Retinal pigment epithelial cell (primary cell): ENCODE measurements around the gene ATP5PB.

Experiments used
- DNase-seq: peaks from one replicate; pipeline ENCODE4 v3.0.0-alpha.2; 2010; ENCODE audit warnings: low read depth
- H3K4me3 ChIP-seq: 2 replicates; pipeline ENCODE4 v1.5.1; 2011; ENCODE audit warnings: mild to moderate bottlenecking, low read length, control low read depth, moderate library complexity
- CTCF ChIP-seq: conservative IDR thresholded peaks from 2 replicates; pipeline ENCODE4 v1.5.1; 2011; ENCODE audit warnings: low read depth, low read length, control low read depth, inconsistent platforms

The ATP5PB gene

DNA sequence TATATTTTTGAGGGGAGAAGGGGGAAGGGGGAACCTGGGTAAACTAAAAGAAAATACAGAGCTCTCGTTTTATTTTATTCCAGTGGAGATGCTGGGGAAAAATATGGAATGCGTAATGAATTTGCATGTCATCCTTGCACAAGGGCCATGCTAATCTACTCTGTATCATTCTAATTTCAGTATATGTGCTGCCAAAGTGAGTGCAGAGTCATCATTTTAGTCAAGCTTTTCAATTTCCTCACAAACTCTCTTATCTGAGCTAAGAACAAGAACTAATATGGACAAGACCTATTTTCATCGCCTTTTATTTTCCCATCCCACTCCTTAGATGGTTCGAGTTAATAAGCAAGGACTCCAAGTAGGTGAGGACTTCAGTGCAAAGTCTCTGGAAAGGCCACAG is 41.0 kb downstream of the ATP5PB start:
- H3K4me3 ChIP-seq: no peak overlapping the region
- TF ChIP-seq CTCF: no peak
- DNase-seq: no peak

DNA sequence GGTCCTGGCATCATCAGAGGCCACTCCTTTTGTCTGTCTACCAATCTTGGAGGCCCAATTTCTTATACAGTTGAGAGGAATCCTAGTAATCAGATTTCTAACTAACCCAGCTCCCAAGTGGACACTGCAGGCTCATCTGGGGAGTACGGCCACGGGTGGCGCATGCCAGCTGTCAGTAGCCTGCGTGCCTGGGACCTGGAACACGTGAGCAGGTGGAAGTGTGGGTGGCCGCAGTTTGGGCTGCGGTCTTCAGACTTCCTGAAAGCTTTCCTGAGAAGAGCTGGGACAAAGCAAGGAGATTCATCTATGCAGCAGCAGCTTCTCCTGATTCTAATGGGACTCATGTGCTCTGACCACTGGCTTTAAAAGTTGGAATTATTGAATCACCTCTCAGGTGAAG is 41.8 kb downstream of the ATP5PB start:
- H3K4me3 ChIP-seq: no peak overlapping the region
- TF ChIP-seq CTCF: no peak
- no peak for DNase-seq

GRCh38 chr1:111496398-111496797 is 47.1 kb downstream of the ATP5PB start:
- TF ChIP-seq CTCF: no peak
- DNase-seq: no peak
- H3K4me3 ChIP-seq: no peak overlapping the region

DNA sequence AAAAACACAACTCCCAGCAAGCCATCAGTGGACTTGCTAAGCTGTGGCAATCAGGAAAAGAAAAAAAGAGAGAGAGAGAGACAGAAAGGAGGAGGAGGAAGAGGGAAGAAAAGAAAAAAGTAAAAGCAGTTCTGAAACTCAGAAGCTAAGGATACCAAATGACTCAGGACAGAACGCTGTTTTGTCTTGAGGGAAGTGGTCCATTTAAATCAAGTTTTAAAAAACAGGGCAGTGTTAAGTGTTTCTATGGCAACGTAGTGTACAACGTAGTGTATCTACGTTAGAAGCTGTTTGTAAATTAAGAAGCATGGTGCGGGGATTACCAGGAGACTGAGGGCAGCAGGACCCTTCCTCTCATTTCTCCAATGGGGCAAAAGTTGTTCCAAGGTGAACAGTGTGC is 48.3 kb downstream of the ATP5PB start:
- no peak for TF ChIP-seq CTCF
- no peak for DNase-seq
- H3K4me3 ChIP-seq: no peak overlapping the region

DNA sequence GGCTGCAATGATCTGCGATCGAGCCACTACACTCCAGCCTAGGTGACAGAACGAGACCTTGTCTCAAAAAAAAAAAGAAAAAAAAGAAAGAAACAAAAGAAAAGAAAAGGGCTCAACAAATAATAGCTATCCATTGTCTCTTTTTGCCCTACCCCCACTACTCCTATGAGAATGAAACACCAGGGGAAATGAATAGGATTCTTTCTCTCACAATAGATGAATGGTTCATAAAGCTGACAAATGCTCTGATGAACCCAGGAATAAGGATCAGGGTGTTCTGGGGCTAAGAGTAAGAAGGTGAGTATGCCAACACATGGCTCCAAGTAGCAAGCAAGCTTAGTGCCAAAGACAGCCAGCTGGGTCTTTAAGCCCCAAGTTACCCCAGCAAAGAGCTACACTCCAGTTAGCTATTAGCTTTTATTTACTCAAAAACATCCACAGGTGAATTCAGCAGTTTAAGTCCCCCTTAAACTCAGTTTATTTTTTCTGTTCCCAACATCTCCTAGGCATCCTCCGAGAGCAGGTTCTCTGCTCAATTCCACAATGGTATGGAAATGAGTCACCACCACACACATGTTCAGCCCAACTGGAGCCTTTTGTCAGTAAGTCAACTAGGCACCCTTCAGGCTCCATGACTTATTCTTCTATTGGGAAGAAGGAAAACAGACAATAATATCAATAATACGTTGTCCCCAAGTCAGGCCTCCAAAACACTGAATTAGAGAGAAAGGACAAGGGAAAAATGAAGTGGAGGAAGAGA is 49.9 kb downstream of the ATP5PB start:
- TF ChIP-seq CTCF: no peak
- no peak for DNase-seq
- H3K4me3 ChIP-seq: no peak overlapping the region

GRCh38 chr1:111501645-111502044 is 52.4 kb downstream of the ATP5PB start:
- no peak overlapping the region for H3K4me3 ChIP-seq
- DNase-seq: no peak
- no peak for TF ChIP-seq CTCF

DNA sequence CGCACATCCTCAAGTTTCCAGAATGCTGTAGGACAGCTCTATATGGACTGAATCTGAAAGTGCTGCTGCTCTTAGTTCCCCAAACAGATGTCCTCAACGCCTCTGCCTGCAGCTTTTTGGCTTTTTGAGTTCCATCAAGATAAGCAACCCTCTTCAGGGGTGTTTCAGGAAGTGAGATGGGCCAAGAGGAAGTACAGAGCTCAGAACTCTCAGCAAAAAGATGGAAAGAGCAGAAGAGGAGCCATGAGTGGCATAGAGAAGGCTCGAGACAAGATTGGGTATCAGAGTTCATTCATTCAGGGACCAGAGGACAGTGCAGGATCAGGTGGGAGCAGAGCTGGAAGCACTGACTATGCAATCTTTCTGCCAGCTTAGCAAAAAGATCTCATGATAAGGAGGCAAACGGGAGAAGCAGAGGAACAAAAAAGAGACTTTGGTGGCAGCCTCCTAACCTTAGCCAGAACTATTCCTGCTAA is 54.4 kb downstream of the ATP5PB start, which contains the start of the genes ADORA3 and TMIGD3:
TSS of gene ADORA3 (minus strand) at position 49 of the 476 bp plus-strand sequence. CDS start 279 bp downstream, outside the sequence.
TSS of gene TMIGD3 (minus strand) at position 49 of the 476 bp plus-strand sequence. CDS start 279 bp downstream, outside the sequence.
- H3K4me3 ChIP-seq: no peak within 1 kb of the TSS
- DNase-seq: no peak
- TF ChIP-seq CTCF: no peak
